ENCODE results near the gene PDE6A. TPM values are rescaled to one million over a fixed set of nuclear protein-coding genes. Genes with fewer than 3 reads are reported as not detected.
"Not testable (repeated sequence)": the region's sequence is repeated elsewhere in the genome, so short reads cannot be mapped to it uniquely, and the experiment has no call there.

PDE6A gene
- total RNA-seq, 2 donors from 2014 or later = not detected

DNA sequence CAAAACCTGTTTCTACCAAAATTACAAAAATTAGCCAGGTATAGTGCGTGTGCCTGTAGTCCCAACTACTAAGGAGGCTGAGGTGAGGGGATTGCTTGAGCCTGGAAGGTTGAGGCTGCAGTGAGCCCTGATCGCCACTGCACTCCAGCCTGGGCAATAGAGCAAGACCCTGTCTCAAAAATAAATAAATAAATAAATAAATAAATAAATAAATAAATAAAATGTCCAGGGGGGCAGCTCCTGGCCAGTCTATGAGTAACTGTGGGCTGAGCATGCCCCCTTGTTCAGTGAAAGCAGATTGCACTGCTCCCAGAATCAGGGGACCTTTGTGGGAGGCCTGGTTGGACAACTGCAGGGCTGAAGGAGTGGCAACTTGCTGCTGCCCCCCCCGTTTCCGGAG is 62.7 kb downstream of the PDE6A start:
- intact Hi-C loops (cut with DNase I) = no loop called here
- DNase-seq = no peak
- no peaks in the 10 kb centered on the region for H3K4me1 ChIP-seq
- TF ChIP-seq, protein P1, sequence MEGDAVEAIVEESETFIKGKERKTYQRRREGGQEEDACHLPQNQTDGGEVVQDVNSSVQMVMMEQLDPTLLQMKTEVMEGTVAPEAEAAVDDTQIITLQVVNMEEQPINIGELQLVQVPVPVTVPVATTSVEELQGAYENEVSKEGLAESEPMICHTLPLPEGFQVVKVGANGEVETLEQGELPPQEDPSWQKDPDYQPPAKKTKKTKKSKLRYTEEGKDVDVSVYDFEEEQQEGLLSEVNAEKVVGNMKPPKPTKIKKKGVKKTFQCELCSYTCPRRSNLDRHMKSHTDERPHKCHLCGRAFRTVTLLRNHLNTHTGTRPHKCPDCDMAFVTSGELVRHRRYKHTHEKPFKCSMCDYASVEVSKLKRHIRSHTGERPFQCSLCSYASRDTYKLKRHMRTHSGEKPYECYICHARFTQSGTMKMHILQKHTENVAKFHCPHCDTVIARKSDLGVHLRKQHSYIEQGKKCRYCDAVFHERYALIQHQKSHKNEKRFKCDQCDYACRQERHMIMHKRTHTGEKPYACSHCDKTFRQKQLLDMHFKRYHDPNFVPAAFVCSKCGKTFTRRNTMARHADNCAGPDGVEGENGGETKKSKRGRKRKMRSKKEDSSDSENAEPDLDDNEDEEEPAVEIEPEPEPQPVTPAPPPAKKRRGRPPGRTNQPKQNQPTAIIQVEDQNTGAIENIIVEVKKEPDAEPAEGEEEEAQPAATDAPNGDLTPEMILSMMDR (IDR thresholded peaks at IDR 0.05) = no peak
- TF ChIP-seq POLR2A (IDR thresholded peaks at IDR 0.05) = no peak
- WGBS, 2 donors = 72 to 94% methylated on average over 3 to 4 of the region's 4 CpGs
- H3K27ac ChIP-seq = no peak overlapping the region
- no peaks in the 10 kb centered on the region for H3K9me3 ChIP-seq
- H3K4me3 ChIP-seq = no peak overlapping the region
- no peak for ATAC-seq
- H3K27me3 ChIP-seq = no peaks in the 10 kb centered on the region
- H3K36me3 ChIP-seq (replicated peaks in 1 of 2; ENCODE audit: insufficient read depth in 1 of 2, low read depth in 2 of 2) = no peaks in the 10 kb centered on the region

DNA sequence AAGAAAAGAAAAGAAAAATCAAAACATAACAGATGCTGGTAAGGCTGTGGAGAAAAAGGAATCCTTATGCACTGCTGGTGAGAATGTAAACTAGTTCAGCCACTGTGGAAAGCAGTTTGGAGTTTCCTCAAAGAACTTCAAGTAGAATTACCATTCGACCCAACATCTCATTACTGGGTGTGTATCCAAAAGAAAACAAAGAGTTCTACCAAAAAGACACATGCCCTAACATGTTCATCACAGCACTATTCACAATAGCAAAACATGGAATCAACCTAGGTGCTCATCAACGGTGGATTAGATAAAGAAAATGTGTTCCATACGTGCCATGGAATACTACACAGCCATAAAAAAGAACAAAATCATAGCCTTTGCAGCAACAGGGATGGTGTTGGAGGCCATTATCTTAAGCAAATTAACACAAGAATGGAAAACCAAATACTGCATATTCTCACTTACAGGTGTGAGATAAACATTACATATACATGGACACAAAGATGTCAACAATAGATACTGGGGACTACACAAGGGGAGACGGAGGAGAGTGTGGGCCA is 63.4 kb downstream of the PDE6A start:
- no peak for TF ChIP-seq POLR2A (IDR thresholded peaks at IDR 0.05)
- TF ChIP-seq, protein P1 (IDR thresholded peaks at IDR 0.05) = no peak
- DNase-seq (no peak), ATAC-seq (no peak)
- intact Hi-C loops (cut with DNase I) = no loop called here
- Histone ChIP-seq H3K9me3 (no peaks in the 10 kb centered on the region), H3K36me3 (replicated peaks in 1 of 2; ENCODE audit: insufficient read depth in 1 of 2, low read depth in 2 of 2) (no peaks in the 10 kb centered on the region), H3K4me1 (no peaks in the 10 kb centered on the region), H3K27ac (no peak overlapping the region), H3K27me3 (no peaks in the 10 kb centered on the region), H3K4me3 (no peak overlapping the region)
- WGBS, 2 donors = 72 to 85% methylated on average over 4 of the region's 4 CpGs

DNA sequence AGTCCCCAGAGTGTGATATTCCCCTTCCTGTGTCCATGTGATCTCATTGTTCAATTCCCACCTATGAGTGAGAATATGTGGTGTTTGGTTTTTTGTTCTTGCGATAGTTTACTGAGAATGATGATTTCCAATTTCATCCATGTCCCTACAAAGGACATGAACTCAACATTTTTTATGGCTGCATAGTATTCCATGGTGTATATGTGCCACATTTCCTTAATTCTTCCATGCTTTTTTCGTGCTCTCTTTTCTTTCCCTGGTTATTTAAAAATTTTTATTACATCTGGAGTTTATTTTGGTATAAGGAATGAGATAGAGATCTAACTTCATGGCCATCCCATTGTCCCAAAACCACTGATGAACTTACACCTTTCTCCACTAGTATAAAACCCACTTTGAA is 65.0 kb downstream of the PDE6A start:
- ATAC-seq; H3K4me1 ChIP-seq; H3K36me3 ChIP-seq (replicated peaks in 1 of 2; ENCODE audit: insufficient read depth in 1 of 2, low read depth in 2 of 2); H3K9me3 ChIP-seq; DNase-seq; intact Hi-C loops (cut with DNase I); H3K27me3 ChIP-seq; H3K27ac ChIP-seq; H3K4me3 ChIP-seq: not testable (repeated sequence)
- WGBS, 2 donors = 88 to 93% methylated on average over 2 of the region's 2 CpGs

DNA sequence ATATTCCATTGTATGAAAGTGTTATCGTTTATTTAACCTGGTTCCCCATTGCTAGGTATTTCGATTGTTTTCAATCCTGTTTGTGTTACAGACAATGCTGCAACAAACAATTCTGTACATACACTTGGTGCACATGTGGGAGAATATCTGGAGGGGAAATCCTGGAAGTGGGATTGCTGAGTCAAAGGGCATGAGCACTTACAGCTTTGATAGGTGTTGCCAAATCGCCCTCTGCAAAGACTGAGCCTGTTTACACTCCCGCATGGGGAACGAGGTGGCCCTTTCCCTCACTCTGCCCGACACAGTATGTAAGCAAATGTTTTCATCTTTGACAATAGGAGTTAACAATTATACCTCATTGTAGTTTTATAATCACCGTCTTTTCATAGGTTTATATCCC is 66.2 kb downstream of the PDE6A start:
- H3K4me1 ChIP-seq = no peaks in the 10 kb centered on the region
- DNase-seq (no peak), ATAC-seq (no peak)
- no peak overlapping the region for H3K4me3 ChIP-seq
- no peak for TF ChIP-seq POLR2A (IDR thresholded peaks at IDR 0.05)
- TF ChIP-seq, protein P1 (IDR thresholded peaks at IDR 0.05) = no peak
- H3K9me3 ChIP-seq = no peaks in the 10 kb centered on the region
- intact Hi-C loops (cut with DNase I) = no loop called here
- H3K27me3 ChIP-seq = no peaks in the 10 kb centered on the region
- no peak overlapping the region for H3K27ac ChIP-seq
- H3K36me3 ChIP-seq (replicated peaks in 1 of 2; ENCODE audit: insufficient read depth in 1 of 2, low read depth in 2 of 2) = no peaks in the 10 kb centered on the region
- 20 to 31% methylated on average over 7 of the region's 7 CpGs for WGBS, 2 donors

DNA sequence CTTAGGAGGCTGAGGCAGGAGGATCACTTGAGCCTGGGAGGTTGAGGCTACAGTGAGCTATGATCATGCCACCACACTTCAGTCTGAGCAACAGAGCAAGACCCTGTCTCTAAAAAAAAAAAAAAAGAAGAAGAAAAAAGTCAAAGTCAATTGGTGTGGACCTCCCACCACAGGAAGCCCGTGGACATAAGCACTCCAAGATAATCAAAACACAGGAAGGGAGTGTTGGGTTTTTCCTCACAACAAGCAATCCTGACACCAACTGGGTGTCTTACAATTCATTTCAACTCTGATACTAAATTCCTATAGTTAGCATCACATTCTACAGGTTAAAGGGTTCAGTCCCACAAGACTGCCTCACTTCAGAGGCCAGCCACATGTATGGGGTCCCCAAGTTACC is 70.7 kb downstream of the PDE6A start:
- TF ChIP-seq, protein P1 (IDR thresholded peaks at IDR 0.05) = no peak
- no peak for TF ChIP-seq POLR2A (IDR thresholded peaks at IDR 0.05)
- H3K9me3 ChIP-seq = no peaks in the 10 kb centered on the region
- H3K27ac ChIP-seq = no peak overlapping the region
- no peak for DNase-seq
- H3K36me3 ChIP-seq (replicated peaks in 1 of 2; ENCODE audit: insufficient read depth in 1 of 2, low read depth in 2 of 2) = no peaks in the 10 kb centered on the region
- 50 to 67% methylated on average over 1 of the region's 1 CpG for WGBS, 2 donors
- no peak overlapping the region for H3K4me3 ChIP-seq
- no peaks in the 10 kb centered on the region for H3K27me3 ChIP-seq
- intact Hi-C loops (cut with DNase I) = no loop called here
- ATAC-seq = no peak
- H3K4me1 ChIP-seq = no peaks in the 10 kb centered on the region
